Activated CD4-positive, alpha-beta T cell treated with anti-CD3 and anti-CD28 coated beads, Interleukin-2, amount 10 ng/mL, durations not matched to agents 24 days and 14 days (primary cell): Measurements from ENCODE around the gene ERBB2. TPM values are rescaled to one million over a fixed set of nuclear protein-coding genes. Genes with fewer than 3 reads are reported as not detected.
"Not testable (repeated sequence)": the region's sequence is repeated elsewhere in the genome, so short reads cannot be mapped to it uniquely, and the experiment has no call there.

Experiments
- DNase-seq: peaks from one replicate; pipeline ENCODE4 v3.0.0; 2022
- H3K27ac Mint-ChIP-seq: one replicate; pipeline ENCODE4 v1.8.0; 2022; ENCODE audit warnings: mild to moderate bottlenecking, mixed read lengths
- H3K27me3 Mint-ChIP-seq: one replicate; pipeline ENCODE4 v1.8.0; 2022; ENCODE audit warnings: mixed read lengths
- H3K36me3 Mint-ChIP-seq: one replicate; pipeline ENCODE4 v1.8.0; 2022; ENCODE audit warnings: low read depth, mild to moderate bottlenecking, mixed read lengths
- H3K4me1 Mint-ChIP-seq: one replicate; pipeline ENCODE4 v1.8.0; 2021; ENCODE audit warnings: mixed read lengths
- H3K4me3 Mint-ChIP-seq: one replicate; pipeline ENCODE4 v1.8.0; 2022; ENCODE audit warnings: mild to moderate bottlenecking, moderate library complexity, mixed read lengths
- H3K9me3 Mint-ChIP-seq: one replicate; pipeline ENCODE4 v1.8.0; 2021; ENCODE audit warnings: mixed read lengths
- intact Hi-C: fragments of 100-400 bp; cut with micrococcal nuclease; formaldehyde crosslinking; loops from one replicate; pipeline ENCODE4 v1.15.1; 2023
- total RNA-seq: library from RNA; stranded (reverse); gene quantifications from 2 replicates; pipeline ENCODE4 v1.2.3, GENCODE V29; 2022

The ERBB2 gene
- total RNA-seq, 1 donor from 2014 or later, result 3.1 TPM

GRCh38 chr17:39761861-39762496, 62.1 kb downstream of the ERBB2 start:
- no peak for DNase-seq
- peaks cover 37% of the 10 kb centered on the region for H3K4me1 Mint-ChIP-seq
- H3K27me3 Mint-ChIP-seq, result no peaks in the 10 kb centered on the region
- intact Hi-C loops, result no loop called here
- H3K4me3 Mint-ChIP-seq, result no peak overlapping the region
- peaks cover 5% of the 10 kb centered on the region for H3K9me3 Mint-ChIP-seq
- peaks cover 35% of the 10 kb centered on the region for H3K36me3 Mint-ChIP-seq
- H3K27ac Mint-ChIP-seq, result no peak overlapping the region

GRCh38 chr17:39763051-39763820, 63.4 kb downstream of the ERBB2 start:
- no peak overlapping the region for H3K4me3 Mint-ChIP-seq
- intact Hi-C loops, result no loop called here
- DNase-seq, result no peak
- peaks cover 34% of the 10 kb centered on the region for H3K4me1 Mint-ChIP-seq
- no peaks in the 10 kb centered on the region for H3K27me3 Mint-ChIP-seq
- H3K9me3 Mint-ChIP-seq, result peaks cover 5% of the 10 kb centered on the region
- H3K36me3 Mint-ChIP-seq, result peaks cover 43% of the 10 kb centered on the region
- no peak overlapping the region for H3K27ac Mint-ChIP-seq

- Mint-ChIP-seq H3K4me1 (peaks cover 33% of the 10 kb centered on the region), H3K36me3 (peaks cover 50% of the 10 kb centered on the region)
- H3K9me3 Mint-ChIP-seq, DNase-seq, H3K27ac Mint-ChIP-seq, H3K4me3 Mint-ChIP-seq, H3K27me3 Mint-ChIP-seq, intact Hi-C loops: not testable (repeated sequence)
Measured at GRCh38 chr17:39764171-39764570, 64.3 kb downstream of the ERBB2 start.

- peaks cover 41% of the 10 kb centered on the region for H3K4me1 Mint-ChIP-seq
- intact Hi-C loops, result no loop called here
- no peak for DNase-seq
- no peak overlapping the region for H3K4me3 Mint-ChIP-seq
- H3K27ac Mint-ChIP-seq, result no peak overlapping the region
- H3K36me3 Mint-ChIP-seq, result peaks cover 51% of the 10 kb centered on the region
- no peaks in the 10 kb centered on the region for H3K27me3 Mint-ChIP-seq
- H3K9me3 Mint-ChIP-seq, result peaks cover 5% of the 10 kb centered on the region
Measured at GRCh38 chr17:39765175-39765574, 65.3 kb downstream of the ERBB2 start.

GRCh38 chr17:39765766-39766165, 65.9 kb downstream of the ERBB2 start:
- no peak overlapping the region for H3K27ac Mint-ChIP-seq
- peaks cover 51% of the 10 kb centered on the region for H3K36me3 Mint-ChIP-seq
- DNase-seq, result no peak
- H3K27me3 Mint-ChIP-seq, result no peaks in the 10 kb centered on the region
- H3K9me3 Mint-ChIP-seq, result peaks cover 5% of the 10 kb centered on the region
- H3K4me3 Mint-ChIP-seq, result no peak overlapping the region
- H3K4me1 Mint-ChIP-seq, result peaks cover 47% of the 10 kb centered on the region
- intact Hi-C loops, result no loop called here

- no peaks in the 10 kb centered on the region for H3K27me3 Mint-ChIP-seq
- no peak overlapping the region for H3K4me3 Mint-ChIP-seq
- DNase-seq, result no peak
- H3K27ac Mint-ChIP-seq, result peak overlapping the region; percentile 53
- H3K9me3 Mint-ChIP-seq, result peaks cover 5% of the 10 kb centered on the region
- intact Hi-C loops, result no loop called here
- H3K4me1 Mint-ChIP-seq, result peaks cover 56% of the 10 kb centered on the region
- H3K36me3 Mint-ChIP-seq, result peaks cover 54% of the 10 kb centered on the region
Measured at GRCh38 chr17:39767147-39767546, 67.3 kb downstream of the ERBB2 start.

GRCh38 chr17:39769974-39770587, 70.2 kb downstream of the ERBB2 start:
- H3K36me3 Mint-ChIP-seq, result peaks cover 51% of the 10 kb centered on the region
- peaks cover 69% of the 10 kb centered on the region for H3K4me1 Mint-ChIP-seq
- peak overlapping the region; percentile 74 for H3K27ac Mint-ChIP-seq
- peak overlapping the region; percentile 13 for H3K4me3 Mint-ChIP-seq
- intact Hi-C loops, result loop anchor here (1.0 to 5.0 kb wide), 7 partner anchors 12 to 157 kb away; partner anchors contain the start of genes LRRC3C and ORMDL3
- H3K27me3 Mint-ChIP-seq, result no peaks in the 10 kb centered on the region
- DNase-seq, result peak; percentile 86
- peaks cover under 1% of the 10 kb centered on the region for H3K9me3 Mint-ChIP-seq

- intact Hi-C loops, result loop anchor here (5.0 kb wide), 2 partner anchors 70 to 155 kb away; partner anchors contain the start of genes LRRC3C and ORMDL3
- peak overlapping the region; percentile 56 for H3K27ac Mint-ChIP-seq
- H3K4me1 Mint-ChIP-seq, result peaks cover 72% of the 10 kb centered on the region
- H3K9me3 Mint-ChIP-seq, result no peaks in the 10 kb centered on the region
- DNase-seq, result peak; percentile 68
- H3K4me3 Mint-ChIP-seq, result peak overlapping the region; percentile 54
- peaks cover 40% of the 10 kb centered on the region for H3K36me3 Mint-ChIP-seq
- H3K27me3 Mint-ChIP-seq, result no peaks in the 10 kb centered on the region
Measured at GRCh38 chr17:39772415-39772814, 72.6 kb downstream of the ERBB2 start.

- H3K9me3 Mint-ChIP-seq, result no peaks in the 10 kb centered on the region
- no peak overlapping the region for H3K27ac Mint-ChIP-seq
- H3K4me1 Mint-ChIP-seq, result peaks cover 75% of the 10 kb centered on the region
- DNase-seq, result no peak
- H3K27me3 Mint-ChIP-seq, result no peaks in the 10 kb centered on the region
- H3K36me3 Mint-ChIP-seq, result peaks cover 38% of the 10 kb centered on the region
- peak overlapping the region; percentile 36 for H3K4me3 Mint-ChIP-seq
- intact Hi-C loops, result loop anchor here (5.0 kb wide), 2 partner anchors 69 to 154 kb away; partner anchors contain the start of genes LRRC3C and ORMDL3
Measured at GRCh38 chr17:39772987-39773934, 73.4 kb downstream of the ERBB2 start.

- Mint-ChIP-seq H3K27ac (peak overlapping the region; percentile 75), H3K27me3 (no peaks in the 10 kb centered on the region), H3K36me3 (peaks cover 33% of the 10 kb centered on the region), H3K9me3 (no peaks in the 10 kb centered on the region), H3K4me3 (peak overlapping the region; percentile 67), H3K4me1 (peaks cover 70% of the 10 kb centered on the region)
- DNase-seq, result no peak
- intact Hi-C loops, result loop anchor here (5.0 kb wide), 2 partner anchors 68 to 153 kb away; partner anchors contain the start of genes LRRC3C and ORMDL3
Measured at GRCh38 chr17:39774047-39774446, 74.2 kb downstream of the ERBB2 start.

GRCh38 chr17:39775031-39775430, 75.2 kb downstream of the ERBB2 start:
- H3K4me1 Mint-ChIP-seq, result peaks cover 62% of the 10 kb centered on the region
- no peak for DNase-seq
- H3K27ac Mint-ChIP-seq, result no peak overlapping the region
- peaks cover 31% of the 10 kb centered on the region for H3K36me3 Mint-ChIP-seq
- no peaks in the 10 kb centered on the region for H3K9me3 Mint-ChIP-seq
- intact Hi-C loops, result no loop called here
- H3K4me3 Mint-ChIP-seq, result no peak overlapping the region
- H3K27me3 Mint-ChIP-seq, result no peaks in the 10 kb centered on the region

- peak overlapping the region; percentile 34 for H3K27ac Mint-ChIP-seq
- peaks cover 55% of the 10 kb centered on the region for H3K4me1 Mint-ChIP-seq
- H3K9me3 Mint-ChIP-seq, result no peaks in the 10 kb centered on the region
- H3K36me3 Mint-ChIP-seq, result peaks cover 32% of the 10 kb centered on the region
- no peak for DNase-seq
- H3K4me3 Mint-ChIP-seq, result peak overlapping the region; percentile 64
- intact Hi-C loops, result no loop called here
- H3K27me3 Mint-ChIP-seq, result no peaks in the 10 kb centered on the region
Measured at GRCh38 chr17:39776252-39776651, 76.4 kb downstream of the ERBB2 start.
